Measurements from ENCODE around the gene MAP3K10. TPM values are rescaled to one million over a fixed set of nuclear protein-coding genes. Genes with fewer than 3 reads are reported as not detected.

The MAP3K10 gene
- total RNA-seq, 4 donors from 2014 or later: 4.8 to 10.1 (median 5.3) TPM

GRCh38 chr19:40174092-40174491, 17.1 kb upstream of the MAP3K10 start:
- no peak for DNase-seq
- WGBS, 2 donors: 26 to 39% methylated on average over 4 of the region's 4 CpGs
- TF ChIP-seq CTCF (IDR thresholded peaks at IDR 0.05): no peak
- no peak for TF ChIP-seq POLR2A (IDR thresholded peaks at IDR 0.05)
- Histone ChIP-seq H3K4me3 (no peak overlapping the region), H3K4me1 (no peaks in the 10 kb centered on the region), H3K9me3 (peaks cover 0 to 12% (median 4%) of the 10 kb centered on the region in 3 donors), H3K27ac (no peak overlapping the region), H3K36me3 (no peaks in the 10 kb centered on the region), H3K27me3 (peaks cover 0 to 5% (median 0%) of the 10 kb centered on the region in 4 donors)
- intact Hi-C loops (cut with DNase I): no loop called here

GRCh38 chr19:40175820-40176219, 15.4 kb upstream of the MAP3K10 start:
- DNase-seq: no peak
- 81% methylated on average over 5 of the region's 5 CpGs for WGBS, 2 donors
- intact Hi-C loops (cut with DNase I): no loop called here
- no peak for TF ChIP-seq POLR2A (IDR thresholded peaks at IDR 0.05)
- no peak for TF ChIP-seq CTCF (IDR thresholded peaks at IDR 0.05)
- Histone ChIP-seq H3K9me3 (peaks cover 0 to 12% (median 4%) of the 10 kb centered on the region in 3 donors), H3K27me3 (peaks cover 0 to 3% (median 0%) of the 10 kb centered on the region in 4 donors), H3K36me3 (no peaks in the 10 kb centered on the region), H3K4me1 (no peaks in the 10 kb centered on the region), H3K27ac (no peak overlapping the region), H3K4me3 (no peak overlapping the region)

GRCh38 chr19:40177286-40178070, 13.7 kb upstream of the MAP3K10 start:
- H3K27me3 ChIP-seq: peaks cover 0 to 3% (median 0%) of the 10 kb centered on the region in 4 donors

GRCh38 chr19:40178756-40179155, 12.5 kb upstream of the MAP3K10 start:
- 43 to 47% methylated on average over 2 to 4 of the region's 4 CpGs for WGBS, 2 donors
- intact Hi-C loops (cut with DNase I): no loop called here
- TF ChIP-seq POLR2A (IDR thresholded peaks at IDR 0.05): no peak
- no peak for TF ChIP-seq CTCF (IDR thresholded peaks at IDR 0.05)

More at GRCh38 chr19:40177286-40178070, 13.7 kb upstream of the MAP3K10 start:
- Histone ChIP-seq H3K36me3 (no peaks in the 10 kb centered on the region), H3K9me3 (peaks cover 0 to 12% (median 4%) of the 10 kb centered on the region in 3 donors), H3K4me3 (no peak overlapping the region), H3K27ac (no peak overlapping the region), H3K4me1 (no peaks in the 10 kb centered on the region)
- DNase-seq: no peak
- 61% methylated on average over 5 of the region's 5 CpGs for WGBS, 2 donors
- TF ChIP-seq POLR2A (IDR thresholded peaks at IDR 0.05): no peak
- no peak for TF ChIP-seq CTCF (IDR thresholded peaks at IDR 0.05)
- intact Hi-C loops (cut with DNase I): no loop called here

GRCh38 chr19:40184273-40184672, 7.0 kb upstream of the MAP3K10 start:
- WGBS, 2 donors: 40 to 100% methylated on average over 1 of the region's 1 CpG
- TF ChIP-seq CTCF (IDR thresholded peaks at IDR 0.05): no peak
- Histone ChIP-seq H3K27me3 (peaks cover 0 to 3% (median 0%) of the 10 kb centered on the region in 4 donors), H3K4me1 (no peaks in the 10 kb centered on the region), H3K4me3 (no peak overlapping the region), H3K9me3 (no peaks in the 10 kb centered on the region), H3K36me3 (no peaks in the 10 kb centered on the region), H3K27ac (no peak overlapping the region)
- no peak for DNase-seq
- intact Hi-C loops (cut with DNase I): no loop called here

More at GRCh38 chr19:40178756-40179155, 12.5 kb upstream of the MAP3K10 start:
- no peak for DNase-seq
- Histone ChIP-seq H3K27ac (no peak overlapping the region), H3K36me3 (no peaks in the 10 kb centered on the region), H3K4me3 (no peak overlapping the region), H3K27me3 (peaks cover 0 to 3% (median 0%) of the 10 kb centered on the region in 4 donors), H3K4me1 (no peaks in the 10 kb centered on the region), H3K9me3 (peaks cover 0 to 12% (median 4%) of the 10 kb centered on the region in 3 donors)
